LoVo (cell line): ENCODE results near the gene SLC13A1.
"Not testable (repeated sequence)": the region's sequence is repeated elsewhere in the genome, so short reads cannot be mapped to it uniquely, and the experiment has no call there.

ENCODE experiments used
- DNase-seq: peaks from one replicate; pipeline ENCODE4 v3.0.0-alpha.2; 2016; ENCODE audit warnings: low spot score

The SLC13A1 gene

GRCh38 chr7:123126691-123127090, 73.1 kb downstream of the SLC13A1 start:
- no peak for DNase-seq

- no peak for DNase-seq
Measured at GRCh38 chr7:123126171-123126570, 73.6 kb downstream of the SLC13A1 start.

- DNase-seq: no peak
Measured at GRCh38 chr7:123125231-123125630, 74.5 kb downstream of the SLC13A1 start.

GRCh38 chr7:123122916-123123315, 76.9 kb downstream of the SLC13A1 start:
- DNase-seq: no peak

GRCh38 chr7:123120286-123120685, 79.5 kb downstream of the SLC13A1 start:
- no peak for DNase-seq

- DNase-seq: no peak
Measured at GRCh38 chr7:123115331-123115730, 84.4 kb downstream of the SLC13A1 start.

GRCh38 chr7:123114288-123114687, 85.5 kb downstream of the SLC13A1 start:
- DNase-seq: no peak

GRCh38 chr7:123112833-123113232, 86.9 kb downstream of the SLC13A1 start:
- no peak for DNase-seq

- no peak for DNase-seq
Measured at GRCh38 chr7:123099712-123100111, 100.1 kb downstream of the SLC13A1 start.

- DNase-seq: no peak
Measured at GRCh38 chr7:123096976-123097375, 102.8 kb downstream of the SLC13A1 start.

- DNase-seq: no peak
Measured at GRCh38 chr7:123096434-123096833, 103.3 kb downstream of the SLC13A1 start.

- no peak for DNase-seq
Measured at GRCh38 chr7:123090456-123090855, 109.3 kb downstream of the SLC13A1 start.

- DNase-seq: not testable (repeated sequence)
Measured at GRCh38 chr7:123086910-123087309, 112.9 kb downstream of the SLC13A1 start.

- not testable (repeated sequence) for DNase-seq
Measured at GRCh38 chr7:123084861-123085260, 114.9 kb downstream of the SLC13A1 start.

- DNase-seq: no peak
Measured at GRCh38 chr7:123079021-123079420, 120.7 kb downstream of the SLC13A1 start.

GRCh38 chr7:123075838-123076467, 123.8 kb downstream of the SLC13A1 start:
- DNase-seq: no peak

GRCh38 chr7:123070702-123071286, 129.0 kb downstream of the SLC13A1 start:
- peak; percentile 46 for DNase-seq

GRCh38 chr7:123067814-123068213, 132.0 kb downstream of the SLC13A1 start:
- no peak for DNase-seq
